H9 (cell line): ENCODE data around the gene FLNC. TPM values are rescaled to one million over a fixed set of nuclear protein-coding genes. Genes with fewer than 3 reads are reported as not detected.

Experiments
- DNase-seq: peaks from one replicate; pipeline ENCODE4 v3.0.0-alpha.2; 2017
- H2AFZ ChIP-seq: one replicate; pipeline ENCODE4 v1.6.1; 2013; ENCODE audit warnings: mild to moderate bottlenecking, low read length, control low read depth, moderate library complexity
- H2AK5ac ChIP-seq: 2 replicates; pipeline ENCODE4 v1.6.1; 2013; ENCODE audit warnings: low read length, control low read depth, mixed read lengths; ENCODE audit not compliant: insufficient read length
- H2BK120ac ChIP-seq: one replicate; pipeline ENCODE4 v1.6.1; 2013; ENCODE audit warnings: low read depth, mild to moderate bottlenecking, low read length, control low read depth, inconsistent platforms; ENCODE audit not compliant: poor library complexity, severe bottlenecking
- H2BK12ac ChIP-seq: 2 replicates; pipeline ENCODE4 v1.6.1; 2013; ENCODE audit warnings: low read length, control low read depth, mixed read lengths, low read depth; ENCODE audit not compliant: insufficient read length
- H2BK15ac ChIP-seq: 2 replicates; pipeline ENCODE4 v1.6.1; 2013; ENCODE audit warnings: low read depth, low read length, control low read depth
- H2BK20ac ChIP-seq: one replicate; pipeline ENCODE4 v1.6.1; 2013; ENCODE audit warnings: low read depth, mild to moderate bottlenecking, low read length, control low read depth, inconsistent platforms; ENCODE audit not compliant: poor library complexity, severe bottlenecking
- H2BK5ac ChIP-seq: 2 replicates; pipeline ENCODE4 v1.6.1; 2013; ENCODE audit warnings: low read length, control low read depth, mixed read lengths; ENCODE audit not compliant: insufficient read length
- H3K14ac ChIP-seq: 2 replicates; pipeline ENCODE4 v1.6.1; 2013; ENCODE audit warnings: low read length, control low read depth; ENCODE audit not compliant: insufficient read depth
- H3K18ac ChIP-seq: 2 replicates; pipeline ENCODE4 v1.6.1; 2013; ENCODE audit warnings: low read depth, mild to moderate bottlenecking, mixed read lengths, low read length, control low read depth; ENCODE audit not compliant: insufficient read length
- H3K23ac ChIP-seq: 2 replicates; pipeline ENCODE4 v1.6.1; 2013; ENCODE audit warnings: low read length, control low read depth, mixed read lengths, low read depth; ENCODE audit not compliant: insufficient read length
- H3K23me2 ChIP-seq: 2 replicates; pipeline ENCODE4 v1.6.1; 2013; ENCODE audit warnings: low read depth, mild to moderate bottlenecking, mixed read lengths, low read length, control low read depth; ENCODE audit not compliant: insufficient read length, poor library complexity, severe bottlenecking
- H3K27ac ChIP-seq: 2 replicates; pipeline ENCODE4 v1.5.1; 2013; ENCODE audit warnings: low read length, control low read depth, mixed read lengths, low read depth; ENCODE audit not compliant: insufficient read length
- H3K27me3 ChIP-seq: 2 replicates; pipeline ENCODE4 v1.6.1; 2013; ENCODE audit warnings: low read length, control low read depth, inconsistent platforms; ENCODE audit not compliant: insufficient read depth
- H3K4ac ChIP-seq: 2 replicates; pipeline ENCODE4 v1.6.1; 2013; ENCODE audit warnings: low read depth, mild to moderate bottlenecking, control low read depth, inconsistent platforms, low read length, moderate library complexity
- H3K4me1 ChIP-seq: 2 replicates; pipeline ENCODE4 v1.6.1; 2013; ENCODE audit warnings: low read length, control low read depth, inconsistent platforms; ENCODE audit not compliant: insufficient read depth
- H3K4me2 ChIP-seq: 2 replicates; pipeline ENCODE4 v1.6.1; 2013; ENCODE audit warnings: low read length, control low read depth, mixed read lengths; ENCODE audit not compliant: insufficient read length, insufficient read depth
- H3K56ac ChIP-seq: 2 replicates; pipeline ENCODE4 v1.6.1; 2013; ENCODE audit warnings: low read depth, mild to moderate bottlenecking, mixed read lengths, low read length, control low read depth; ENCODE audit not compliant: insufficient read length
- H3K79me1 ChIP-seq: 2 replicates; pipeline ENCODE4 v1.6.1; 2013; ENCODE audit warnings: low read depth, mild to moderate bottlenecking, moderate library complexity, low read length, control low read depth, inconsistent platforms; ENCODE audit not compliant: insufficient read depth, poor library complexity, severe bottlenecking
- H3K79me2 ChIP-seq: 2 replicates; pipeline ENCODE4 v1.6.1; 2013; ENCODE audit warnings: low read length, control low read depth, inconsistent platforms; ENCODE audit not compliant: insufficient read depth
- H3K9ac ChIP-seq: 2 replicates; pipeline ENCODE4 v1.6.1; 2013; ENCODE audit warnings: low read length, control low read depth, mixed read lengths; ENCODE audit not compliant: insufficient read length; ENCODE audit errors: extremely low read depth
- H3K9me3 ChIP-seq: one replicate; pipeline ENCODE4 v1.6.1; 2013; ENCODE audit warnings: low read depth, low read length, inconsistent platforms; ENCODE audit not compliant: control insufficient read depth
- H3T11ph ChIP-seq: one replicate; pipeline ENCODE4 v1.6.1; 2013; ENCODE audit warnings: mild to moderate bottlenecking, low read length, control low read depth, inconsistent platforms
- H4K20me1 ChIP-seq: one replicate; pipeline ENCODE4 v1.6.1; 2013; ENCODE audit not compliant: control insufficient read depth, insufficient read length, insufficient read depth
- H4K5ac ChIP-seq: 2 replicates; pipeline ENCODE4 v1.6.1; 2013; ENCODE audit warnings: low read depth, mild to moderate bottlenecking, mixed read lengths, low read length, control low read depth; ENCODE audit not compliant: insufficient read length
- H4K8ac ChIP-seq: replicated peaks from 2 replicates; pipeline ENCODE4 v1.6.1; 2013; ENCODE audit warnings: low read length, control low read depth, mixed read lengths, low read depth; ENCODE audit not compliant: insufficient read length
- H4K91ac ChIP-seq: 2 replicates; pipeline ENCODE4 v1.6.1; 2013; ENCODE audit warnings: low read depth, mild to moderate bottlenecking, moderate library complexity, mixed read lengths, low read length, control low read depth; ENCODE audit not compliant: insufficient read length
- H3K27ac Mint-ChIP-seq, 3 experiments: 2 replicates in 2 of 3; 3 replicates in 1 of 3; pipeline ENCODE4 v1.8.0; 2020 to 2021; ENCODE audit warnings: mixed read lengths in 3 of 3, mild to moderate bottlenecking in 1 of 3, moderate library complexity in 1 of 3
- H3K27me3 Mint-ChIP-seq: 2 replicates; pipeline ENCODE4 v1.8.0; 2021; ENCODE audit warnings: low read depth, mild to moderate bottlenecking, moderate library complexity, mixed read lengths
- H3K36me3 Mint-ChIP-seq, 3 experiments: 2 replicates in 2 of 3; 3 replicates in 1 of 3; pipeline ENCODE4 v1.8.0; 2020 to 2021; ENCODE audit warnings: low read depth in 3 of 3, mixed read lengths in 3 of 3; ENCODE audit not compliant: insufficient read depth in 1 of 3
- H3K4me1 Mint-ChIP-seq, 2 experiments: 2 replicates each; pipeline ENCODE4 v1.8.0; 2020; ENCODE audit warnings: mixed read lengths in 2 of 2
- H3K4me3 Mint-ChIP-seq, 2 experiments: 2 replicates in 1 of 2; 3 replicates in 1 of 2; pipeline ENCODE4 v1.8.0; 2020 to 2021; ENCODE audit warnings: mild to moderate bottlenecking in 2 of 2, mixed read lengths in 2 of 2, moderate library complexity in 1 of 2
- H3K9me3 Mint-ChIP-seq, 2 experiments: 2 replicates in 1 of 2; 3 replicates in 1 of 2; pipeline ENCODE4 v1.8.0; 2020; ENCODE audit warnings: mild to moderate bottlenecking in 2 of 2, mixed read lengths in 2 of 2, moderate library complexity in 1 of 2
- CTCF ChIP-seq: fragments of 200-600 bp; sonication (generic); conservative IDR thresholded peaks from 3 replicates; pipeline ENCODE4 v1.8.0; 2021; ENCODE audit warnings: antibody characterized with exemption, mild to moderate bottlenecking
- WGBS: extraction: QIAGEN DNeasy Blood & Tissue Kit; methylation state at CpG from one replicate; pipeline ENCODE4 v1.1.7; 2013; ENCODE audit warnings: missing lambda C conversion rate, low lambda C conversion rate, mixed read lengths; ENCODE audit not compliant: insufficient read length; ENCODE audit errors: extremely low coverage; 5-methylcytosine and 5-hydroxymethylcytosine counted together
- total RNA-seq: library from RNA; stranded (reverse); gene quantifications from 2 replicates; pipeline ENCODE4 v1.2.1, GENCODE V29; 2021

Gene FLNC
- total RNA-seq, 1 experiment from 2014 or later = 12.2 TPM

DNA sequence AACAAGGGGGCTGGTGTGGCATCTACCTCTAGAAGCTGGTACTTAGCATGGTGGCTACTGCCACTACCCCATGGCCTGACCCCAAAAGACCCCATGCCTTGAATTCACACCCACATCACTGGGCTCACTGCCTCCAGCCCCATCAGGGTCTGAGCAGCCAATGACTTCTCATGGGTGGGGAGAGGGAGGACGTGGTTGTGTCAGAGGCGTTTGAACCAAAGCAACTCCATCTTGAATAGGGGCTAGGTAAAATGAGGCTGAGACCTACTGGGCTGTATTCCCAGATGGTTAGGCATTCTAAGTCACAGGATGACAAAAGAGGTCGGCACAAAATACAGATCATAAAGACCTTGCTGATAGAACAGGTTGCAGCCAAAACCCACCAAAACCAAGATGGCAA, 65.1 kb downstream of the FLNC start:
- no peak overlapping the region for H2BK12ac ChIP-seq
- H3K9ac ChIP-seq = no peak overlapping the region
- no peak overlapping the region for H3T11ph ChIP-seq
- H4K8ac ChIP-seq = no peak overlapping the region
- H3K79me2 ChIP-seq = no peaks in the 10 kb centered on the region
- H3K56ac ChIP-seq = no peak overlapping the region
- no peak for TF ChIP-seq CTCF
- H4K91ac ChIP-seq = no peak overlapping the region
- no peaks in the 10 kb centered on the region for H3K4me1 ChIP-seq
- H2BK20ac ChIP-seq = peak overlapping the region; percentile 14
- H3K4ac ChIP-seq = no peak overlapping the region
- H3K9me3 ChIP-seq = no peaks in the 10 kb centered on the region
- no peaks in the 10 kb centered on the region for H3K79me1 ChIP-seq
- WGBS = no CpG with 5 or more reads among the region's 3 CpGs
- no peak overlapping the region for H3K18ac ChIP-seq
- H3K4me3 Mint-ChIP-seq = no peak overlapping the region
- H2AK5ac ChIP-seq = no peak overlapping the region
- no peak overlapping the region for H3K27ac ChIP-seq
- H2BK120ac ChIP-seq = no peak overlapping the region
- H2BK15ac ChIP-seq = no peak overlapping the region
- H4K5ac ChIP-seq = no peak overlapping the region
- no peaks in the 10 kb centered on the region for H4K20me1 ChIP-seq
- H3K27me3 ChIP-seq = no peaks in the 10 kb centered on the region
- no peak overlapping the region for H3K27ac Mint-ChIP-seq
- peaks cover 7% of the 10 kb centered on the region for H3K27me3 Mint-ChIP-seq
- H3K14ac ChIP-seq = no peak overlapping the region
- H3K4me2 ChIP-seq = no peak overlapping the region
- H2AFZ ChIP-seq = no peak overlapping the region
- peaks cover 2 to 3% of the 10 kb centered on the region in 2 experiments; a peak in 1 of 4 replicates for H3K4me1 Mint-ChIP-seq
- peaks cover 6 to 13% (median 10%) of the 10 kb centered on the region in 3 experiments for H3K36me3 Mint-ChIP-seq
- H3K23me2 ChIP-seq = peaks cover 9% of the 10 kb centered on the region
- peaks cover 3 to 6% of the 10 kb centered on the region in 2 experiments for H3K9me3 Mint-ChIP-seq
- DNase-seq = no peak
- H3K23ac ChIP-seq = no peak overlapping the region
- no peak overlapping the region for H2BK5ac ChIP-seq
